HepG2 (cell line): ENCODE data around the gene OR11H7.

ENCODE experiments used
- ARNTL ChIP-seq: sonication (generic); formaldehyde crosslinking; IDR thresholded peaks from 2 replicates; pipeline ENCODE4 v1.4.0; 2020; ENCODE audit warnings: mild to moderate bottlenecking, missing genetic modification reagents
- GATAD2A ChIP-seq: IDR thresholded peaks from 2 replicates; pipeline ENCODE4 v1.6.1; 2016

DNA sequence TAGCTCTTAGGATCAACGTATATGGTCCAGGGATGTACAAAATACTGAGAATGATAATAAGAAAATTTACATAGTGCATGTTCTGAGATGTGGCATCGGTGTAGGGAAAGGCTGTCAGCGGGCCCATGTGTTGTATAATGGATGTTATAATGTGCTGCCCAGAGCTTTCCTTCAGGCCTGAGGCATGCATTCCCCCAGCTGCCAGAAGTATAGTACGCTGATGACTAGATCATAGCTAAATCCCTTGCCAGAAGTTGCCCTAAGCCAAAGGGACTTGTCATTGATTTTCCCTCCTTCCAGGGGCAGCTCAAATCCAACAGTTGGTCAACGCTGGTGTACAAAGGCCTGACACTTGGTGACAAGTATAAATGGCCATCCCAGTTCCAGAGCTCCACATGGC lies 44.6 kb upstream of the OR11H7 start:
- TF ChIP-seq ARNTL (CRISPR knock-in tag) (no peak), GATAD2A (CRISPR knock-in tag) (no peak)
